ENCODE measurements around the gene NAA40.

The NAA40 gene

DNA sequence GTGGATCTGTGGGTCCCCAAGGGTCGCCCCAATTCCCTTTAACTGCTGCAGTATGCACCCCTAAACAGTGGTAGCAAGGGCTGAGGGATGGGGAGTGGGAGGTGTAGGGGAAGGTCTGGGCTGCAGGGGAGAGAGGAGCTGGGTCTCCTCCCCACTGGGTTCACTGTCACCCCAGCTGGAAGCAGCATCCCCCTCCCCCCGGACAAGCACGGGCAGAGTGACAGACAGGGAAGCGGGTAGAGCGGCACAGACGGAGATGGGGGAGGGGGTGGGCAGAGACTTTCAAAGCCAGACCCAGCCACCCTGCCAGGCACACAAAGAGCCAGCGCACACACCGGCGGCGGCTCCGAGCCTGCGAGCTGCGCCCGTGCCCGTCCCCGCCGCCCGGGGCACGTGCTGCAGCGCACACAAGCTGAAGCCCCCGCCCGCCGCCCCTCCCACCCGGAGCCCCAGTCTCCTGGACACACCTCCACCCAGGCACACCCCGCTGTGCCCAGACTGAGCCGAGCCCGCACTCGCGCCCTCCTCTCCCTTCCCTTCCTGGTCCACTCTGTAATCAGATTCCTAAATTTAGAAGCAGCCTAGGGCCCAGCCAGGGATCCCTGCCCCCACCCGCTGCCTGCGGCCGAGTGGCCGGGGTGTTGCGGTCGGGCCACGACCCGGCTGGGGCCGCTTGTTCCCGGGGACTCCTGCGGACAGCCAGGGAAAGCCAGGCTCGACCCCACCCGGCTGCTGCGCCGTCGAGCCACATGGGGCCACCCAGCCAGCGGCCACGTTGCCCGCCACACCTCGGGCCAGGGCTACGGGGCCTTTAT is 20.9 kb upstream of the NAA40 start:
- no peak for TF ChIP-seq CTCF (IDR thresholded peaks at IDR 0.05; ENCODE audit: insufficient read depth, missing control alignments)
- no peak for FAIRE-seq
- no peak for DNase-seq (ENCODE audit: insufficient read length, low spot score)

DNA sequence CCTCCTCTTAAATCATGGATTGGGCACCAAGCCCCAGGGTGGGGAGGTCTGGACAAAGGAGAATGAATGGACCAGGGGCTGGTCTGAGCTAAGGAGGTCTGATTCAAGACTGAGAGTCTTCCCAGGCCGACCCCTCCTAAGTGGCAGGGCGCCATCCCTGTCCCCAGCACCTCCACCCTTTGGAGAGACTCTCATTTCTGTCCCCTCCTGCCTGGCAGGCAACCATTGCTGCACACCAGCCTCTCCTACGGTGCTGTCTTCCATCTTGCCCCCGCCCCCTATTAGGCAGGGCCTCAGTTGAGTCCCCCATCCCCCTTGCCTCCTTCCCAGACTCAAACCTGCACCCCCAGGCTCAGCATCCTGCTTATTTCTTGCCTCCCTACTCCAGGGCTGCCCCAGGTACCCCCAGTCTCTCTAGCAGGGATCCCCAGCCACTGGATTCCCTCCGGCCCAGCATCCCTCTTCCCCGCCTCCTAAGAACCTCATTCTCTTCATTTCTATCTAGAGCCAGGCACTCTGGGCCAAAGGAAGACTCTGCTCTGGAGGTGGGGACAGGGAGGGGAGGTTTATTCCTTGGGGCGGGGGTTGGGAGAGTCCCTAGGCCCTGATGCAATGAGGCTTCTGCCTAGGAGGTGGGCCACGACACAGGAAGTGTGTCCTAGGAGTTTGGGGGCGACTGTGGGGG is 20.2 kb upstream of the NAA40 start:
- no peak for TF ChIP-seq CTCF (IDR thresholded peaks at IDR 0.05; ENCODE audit: insufficient read depth, missing control alignments)
- no peak for DNase-seq (ENCODE audit: insufficient read length, low spot score)
- no peak for FAIRE-seq

DNA sequence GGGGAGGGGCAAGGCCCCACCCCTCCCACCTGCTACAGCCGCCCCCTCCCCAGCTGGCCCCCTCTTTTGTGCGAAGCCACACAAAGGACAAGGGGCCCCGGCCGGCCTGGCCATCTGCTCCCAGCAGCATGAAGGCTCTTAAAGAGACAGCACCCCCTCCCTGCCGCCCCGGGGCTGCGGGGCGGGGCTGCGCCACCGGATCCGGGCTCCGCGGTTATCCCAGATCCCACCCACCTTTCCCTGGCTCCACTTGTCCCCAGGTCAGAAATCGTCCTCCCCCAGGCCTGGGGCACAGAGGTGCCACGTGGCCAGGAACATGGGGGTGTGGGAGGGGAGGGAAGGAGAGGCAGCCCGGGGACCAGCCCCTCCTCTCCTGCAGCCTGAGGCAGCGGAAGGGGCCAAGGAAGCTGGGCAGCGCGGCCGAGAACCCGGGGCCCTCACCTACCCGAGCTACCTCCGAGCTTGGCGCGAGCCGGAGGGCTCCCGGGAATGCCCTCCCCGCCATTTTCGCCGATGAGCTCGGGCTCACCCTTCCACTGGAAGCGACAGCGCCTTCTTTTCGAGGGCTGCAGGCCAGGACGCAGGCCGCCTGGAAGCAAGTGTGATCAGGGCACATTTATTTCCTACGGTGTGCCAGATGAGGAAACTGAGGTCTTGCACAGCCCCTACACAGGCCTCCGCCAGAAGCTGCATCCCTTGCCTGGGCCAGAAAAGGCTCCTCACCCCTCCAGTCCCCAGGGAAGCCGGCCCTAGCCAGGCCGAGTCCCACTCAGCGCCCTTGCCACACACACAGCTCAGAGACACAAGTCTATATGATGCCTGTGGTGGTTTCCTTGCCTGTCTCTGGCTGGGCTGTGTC is 19.3 kb upstream of the NAA40 start:
- no peak for DNase-seq (ENCODE audit: insufficient read length, low spot score)
- FAIRE-seq, result no peak
- no peak for TF ChIP-seq CTCF (IDR thresholded peaks at IDR 0.05; ENCODE audit: insufficient read depth, missing control alignments)

GRCh38 chr11:63920126-63920938 is 18.5 kb upstream of the NAA40 start:
- TF ChIP-seq CTCF (IDR thresholded peaks at IDR 0.05; ENCODE audit: insufficient read depth, missing control alignments), result no peak
- no peak for FAIRE-seq
- no peak for DNase-seq (ENCODE audit: insufficient read length, low spot score)

GRCh38 chr11:63920939-63921417 is 17.8 kb upstream of the NAA40 start:
- DNase-seq (ENCODE audit: insufficient read length, low spot score) (no peak), FAIRE-seq (no peak)
- TF ChIP-seq CTCF (IDR thresholded peaks at IDR 0.05; ENCODE audit: insufficient read depth, missing control alignments), result no peak

- FAIRE-seq (no peak), DNase-seq (ENCODE audit: insufficient read length, low spot score) (no peak)
- TF ChIP-seq CTCF (IDR thresholded peaks at IDR 0.05; ENCODE audit: insufficient read depth, missing control alignments), result no peak
Observed at GRCh38 chr11:63922673-63923192, 16.1 kb upstream of the NAA40 start.

Measured in D721Med (cell line).